Activated effector memory CD4-positive, alpha-beta T cell treated with Interleukin-2 at 50 U/mL for 16 hours (primary cell): ENCODE results near the gene KIF27.
"Not testable (repeated sequence)": the region's sequence is repeated elsewhere in the genome, so short reads cannot be mapped to it uniquely, and the experiment has no call there.

Source experiments
- DNase-seq: peaks from one replicate; pipeline ENCODE4 v3.0.0-alpha.2; 2020

Gene KIF27

GRCh38 chr9:83804454-83804853 is 116.8 kb downstream of the KIF27 start:
- DNase-seq: not testable (repeated sequence)

- not testable (repeated sequence) for DNase-seq
These were observed 117.3 kb downstream of the KIF27 start for GRCh38 chr9:83803941-83804340.

DNA sequence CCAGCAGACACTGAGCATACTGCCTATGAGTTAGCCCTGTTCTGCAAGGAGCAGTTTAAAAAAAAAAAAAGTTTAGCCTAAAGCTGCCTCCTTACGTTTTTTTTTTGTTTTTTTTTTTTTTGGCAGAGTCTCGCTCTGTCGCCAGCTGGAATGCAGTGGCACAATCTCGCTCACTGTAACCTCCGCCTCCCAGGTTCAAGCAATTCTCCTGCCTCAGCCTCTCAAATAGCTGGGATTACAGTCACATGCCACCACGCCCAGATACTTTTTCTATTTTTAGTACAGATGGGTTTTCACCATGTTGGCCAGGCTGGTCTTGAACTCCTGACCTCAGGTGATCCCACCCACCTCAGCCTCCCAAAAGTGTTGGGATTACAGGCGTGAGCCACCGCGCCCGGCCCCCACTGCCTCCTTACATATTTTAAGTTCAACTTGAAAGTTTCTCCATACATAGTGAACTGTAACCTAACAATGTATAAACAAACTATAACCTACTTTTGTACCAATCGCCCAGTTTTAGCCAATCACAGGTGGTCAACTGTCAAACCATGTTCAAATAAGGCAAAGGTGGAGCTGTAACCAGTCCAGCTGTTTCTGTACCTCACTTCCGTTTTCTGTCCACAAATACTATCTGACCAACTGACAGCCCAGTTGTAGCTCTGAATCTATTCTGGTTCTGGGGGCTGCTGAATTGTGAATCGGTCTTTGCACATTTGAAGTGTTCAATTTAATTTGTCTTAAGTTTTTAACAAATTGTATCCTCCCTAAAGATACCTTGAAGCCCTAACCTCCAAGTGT is 120.8 kb downstream of the KIF27 start:
- no peak for DNase-seq

- no peak for DNase-seq
These were observed 127.2 kb downstream of the KIF27 start for GRCh38 chr9:83794051-83794450.

GRCh38 chr9:83792746-83793145 is 128.5 kb downstream of the KIF27 start:
- DNase-seq: no peak
